ENCODE results near the gene KIDINS220.

- no peak for TF ChIP-seq CTCF (IDR thresholded peaks at IDR 0.05; ENCODE audit: poor library complexity)
- no peak for TF ChIP-seq EZH2phosphoT487 (IDR thresholded peaks at IDR 0.05; ENCODE audit: low read depth, severe bottlenecking, unreplicated experiment)
Observed at GRCh38 chr2:8684540-8684877, 152.9 kb downstream of the KIDINS220 start.
